ENCODE data around the gene REV3L.
A peak's percentile ranks its signal among the peaks of the same experiment; 100 is the strongest.

REV3L gene

DNA sequence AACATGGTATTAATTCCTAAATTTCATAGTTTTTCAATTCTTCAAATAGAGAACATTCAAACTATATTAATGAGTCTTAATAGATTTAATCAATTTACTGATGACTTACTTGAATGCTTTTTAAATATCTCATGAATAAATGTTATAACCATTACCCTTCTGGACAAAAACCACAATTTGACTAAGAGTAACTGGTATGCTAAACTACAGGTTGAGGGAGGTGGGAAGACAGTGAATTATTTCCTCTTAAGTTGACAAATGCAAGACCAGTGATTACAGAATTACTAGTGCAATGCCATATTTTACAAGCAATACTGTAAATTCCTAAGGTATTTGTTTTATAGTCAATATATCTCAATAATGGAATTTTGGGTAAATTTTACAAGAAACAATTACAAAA, 65.1 kb downstream of the REV3L start:
- DNase-seq = no peak

DNA sequence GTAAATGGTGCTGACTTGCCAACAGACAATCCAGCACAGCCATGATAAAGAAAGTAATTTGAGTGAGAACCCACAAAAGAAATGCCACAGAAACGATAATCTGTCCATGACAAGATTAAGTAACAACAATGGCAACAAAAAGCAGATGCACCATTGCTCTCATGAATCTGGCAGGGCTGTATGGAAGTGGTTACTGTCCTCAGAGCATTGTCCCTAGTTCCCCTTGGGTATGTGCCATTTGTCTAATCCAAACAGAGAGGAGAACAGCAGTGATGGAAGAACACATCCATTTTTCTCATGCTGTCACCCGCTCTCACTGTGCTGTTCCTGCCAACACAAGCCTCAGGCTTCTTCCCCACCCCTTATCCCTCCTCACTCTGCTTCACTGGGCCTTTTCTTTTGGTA, 65.8 kb downstream of the REV3L start:
- DNase-seq = no peak

DNA sequence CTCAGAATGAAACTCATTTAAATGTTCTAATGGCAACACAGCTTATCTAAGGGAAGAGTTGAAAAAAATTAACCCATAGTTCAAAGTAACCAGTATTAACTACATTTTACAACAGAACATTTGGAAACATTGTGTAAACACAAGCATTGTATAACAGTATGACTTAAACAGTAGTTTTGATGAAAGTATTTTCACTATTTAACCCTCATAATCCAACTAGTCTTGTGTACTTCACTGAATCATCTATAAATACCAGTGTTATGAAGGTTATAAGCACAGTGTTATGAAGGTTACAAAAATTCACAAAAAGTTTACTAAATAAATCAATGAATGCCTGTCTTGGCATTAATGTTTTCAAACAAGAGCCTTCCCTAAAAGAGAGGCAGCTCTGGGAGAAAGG, 66.5 kb downstream of the REV3L start:
- no peak for DNase-seq

DNA sequence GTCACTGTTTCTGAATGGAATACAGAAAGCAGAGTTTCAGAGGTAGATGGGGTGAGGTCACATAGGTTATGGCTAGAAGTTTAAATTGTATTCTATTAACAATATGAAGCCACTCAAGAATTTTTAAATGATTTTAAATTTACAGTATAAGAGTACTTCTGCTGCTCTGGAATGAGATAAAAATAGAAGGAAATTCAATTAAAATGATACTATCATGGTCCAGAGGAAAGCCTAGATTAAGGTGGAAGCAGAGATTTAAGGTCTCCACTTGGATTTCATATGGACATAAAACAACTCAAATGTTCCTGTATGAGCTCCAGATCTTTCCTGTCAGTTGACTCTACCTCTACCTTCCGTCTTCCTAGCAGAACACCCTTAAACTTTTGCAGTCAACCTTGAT, 68.6 kb downstream of the REV3L start:
- no peak for DNase-seq

DNA sequence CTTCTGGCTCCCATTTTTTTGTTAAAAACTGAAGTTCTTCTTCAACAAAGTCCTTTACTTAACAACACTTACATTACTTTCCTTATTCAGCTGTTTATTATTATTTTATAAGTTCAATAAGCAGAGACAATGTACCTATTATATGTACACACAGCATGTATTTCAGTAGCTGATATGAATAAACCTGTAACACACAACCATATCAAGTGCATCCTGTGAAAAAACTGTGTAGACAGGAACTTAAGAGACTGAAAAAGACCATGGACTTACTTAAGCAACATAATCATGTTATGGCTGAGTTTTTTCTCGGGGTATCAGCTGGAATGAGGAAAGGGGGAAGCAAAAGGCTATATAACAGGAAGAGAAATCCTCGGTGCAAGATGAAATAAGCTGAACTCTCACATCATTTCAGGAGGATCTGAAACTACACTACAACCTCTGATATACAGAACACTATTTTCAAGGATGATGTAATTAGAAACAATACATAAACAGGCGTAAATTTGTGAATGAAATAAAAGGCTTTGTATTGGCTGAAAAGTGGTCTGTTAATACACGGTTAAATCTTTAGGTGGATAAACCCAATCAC, 70.9 kb downstream of the REV3L start:
- no peak for DNase-seq

DNA sequence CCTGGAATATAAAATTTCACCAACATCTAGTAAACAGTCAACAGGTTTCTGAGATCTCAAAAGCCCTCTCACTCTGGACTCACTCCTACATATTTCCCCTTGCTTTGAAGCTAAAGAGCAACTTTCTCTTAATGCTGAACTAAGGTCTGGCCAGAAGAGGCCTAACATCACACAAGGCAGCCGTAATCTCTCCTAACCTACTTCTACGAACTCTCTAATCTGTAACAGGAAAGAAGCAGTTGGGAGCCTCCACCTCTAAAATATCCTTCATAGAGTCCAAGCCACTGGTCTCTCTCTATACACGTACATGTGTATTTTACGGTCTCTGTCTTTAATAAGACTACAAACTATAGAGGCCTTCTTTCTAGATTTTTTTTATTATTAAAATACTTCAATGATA, 72.0 kb downstream of the REV3L start:
- no peak for DNase-seq

DNA sequence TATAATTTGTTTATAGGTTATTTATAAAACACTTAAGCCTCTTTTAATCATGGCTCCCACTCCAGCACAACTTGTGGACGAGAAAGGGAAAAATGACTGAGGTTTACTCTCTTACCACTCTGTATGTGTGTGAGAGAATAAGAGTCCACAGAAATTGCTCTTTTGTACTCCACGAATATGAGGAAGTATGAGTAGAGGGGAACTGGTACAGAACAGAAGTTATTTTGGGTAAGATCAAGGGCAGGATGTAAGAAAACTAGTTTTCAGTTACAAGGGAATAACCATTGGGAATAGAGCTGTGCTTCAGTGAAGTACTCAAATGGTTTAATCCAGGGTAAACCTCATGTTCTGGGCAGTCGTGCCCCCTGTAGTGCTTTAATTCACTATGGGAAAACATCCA, 72.6 kb downstream of the REV3L start:
- no peak for DNase-seq

DNA sequence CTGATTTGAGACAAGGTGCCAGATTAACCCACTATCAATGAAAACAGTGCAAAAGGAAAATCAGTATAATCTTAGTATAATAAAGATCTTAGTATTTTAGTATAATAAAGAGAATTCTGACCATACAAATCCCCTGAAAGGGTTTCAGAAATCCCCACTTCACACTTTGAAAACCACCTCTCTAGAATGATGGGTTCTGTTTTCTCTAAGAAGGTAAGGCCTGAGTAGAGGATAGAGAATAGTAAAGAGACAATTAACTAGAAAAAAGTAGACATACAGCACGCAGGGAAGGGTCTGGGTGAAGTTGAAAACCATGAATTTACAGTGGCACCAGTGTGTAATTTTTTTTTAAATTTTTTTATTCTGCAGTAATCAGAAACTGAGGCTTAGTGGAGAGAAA, 73.6 kb downstream of the REV3L start:
- no peak for DNase-seq

DNA sequence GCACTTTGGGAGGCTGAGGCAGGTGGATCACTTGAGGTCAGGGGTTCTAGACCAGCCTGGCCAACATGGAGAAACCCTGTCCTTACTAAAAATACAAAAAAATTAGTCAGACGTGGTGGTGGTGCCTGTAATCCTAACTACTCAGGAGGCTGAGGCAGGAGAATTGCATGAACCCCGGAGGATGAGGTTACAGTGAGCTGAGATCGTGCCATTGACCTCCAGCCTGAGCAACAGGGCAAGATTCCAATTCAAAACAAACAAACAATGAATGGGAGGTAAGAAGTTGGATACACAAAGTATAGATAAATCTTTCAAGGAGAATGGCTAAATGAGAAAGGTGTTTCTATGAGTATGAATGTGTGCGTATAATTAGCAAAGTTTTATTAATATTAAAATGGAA, 75.3 kb downstream of the REV3L start:
- DNase-seq = no peak

DNA sequence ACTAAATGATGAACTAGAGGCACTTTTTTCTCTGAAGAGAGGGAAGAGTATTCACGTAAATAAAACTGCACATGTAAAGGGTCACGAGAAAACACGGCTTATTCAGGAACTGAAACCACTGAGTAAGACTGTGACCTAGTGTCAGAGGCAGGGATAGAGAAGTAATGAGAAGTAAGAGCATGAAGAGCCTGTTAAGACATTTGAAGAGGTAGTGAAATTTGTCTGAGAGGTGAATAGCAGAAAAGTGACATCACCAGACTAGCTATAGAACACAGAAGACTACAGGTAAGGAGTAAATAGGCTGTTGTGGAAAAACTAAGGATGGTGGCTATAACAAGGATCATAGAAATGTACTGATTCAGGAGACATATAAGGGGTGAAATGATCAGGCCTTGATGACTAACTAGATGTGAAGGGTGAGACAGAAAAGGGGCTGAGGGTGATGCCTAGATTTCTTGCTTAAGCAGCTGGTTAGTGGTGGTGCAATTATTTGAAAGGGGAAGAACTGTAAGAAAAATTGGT, 76.8 kb downstream of the REV3L start:
- DNase-seq = no peak

DNA sequence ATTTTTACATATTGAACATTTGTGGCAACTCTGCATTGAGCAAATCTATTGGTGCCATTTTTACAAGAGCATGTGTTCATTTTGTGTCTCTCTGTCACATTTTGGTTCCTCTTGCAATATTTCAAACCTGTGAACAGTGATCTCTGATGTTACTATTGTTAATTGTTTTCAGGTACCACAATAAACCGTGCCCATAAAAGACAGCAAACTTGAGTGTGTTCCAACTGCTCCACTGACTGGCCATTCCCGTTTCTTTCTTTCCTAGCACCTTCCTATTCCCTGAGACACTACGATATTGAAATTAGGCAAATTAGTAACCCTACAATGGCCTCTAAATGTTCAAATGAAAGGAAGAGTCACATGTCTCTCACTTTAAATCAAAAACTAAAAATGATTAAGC, 79.6 kb downstream of the REV3L start:
- no peak for DNase-seq

DNA sequence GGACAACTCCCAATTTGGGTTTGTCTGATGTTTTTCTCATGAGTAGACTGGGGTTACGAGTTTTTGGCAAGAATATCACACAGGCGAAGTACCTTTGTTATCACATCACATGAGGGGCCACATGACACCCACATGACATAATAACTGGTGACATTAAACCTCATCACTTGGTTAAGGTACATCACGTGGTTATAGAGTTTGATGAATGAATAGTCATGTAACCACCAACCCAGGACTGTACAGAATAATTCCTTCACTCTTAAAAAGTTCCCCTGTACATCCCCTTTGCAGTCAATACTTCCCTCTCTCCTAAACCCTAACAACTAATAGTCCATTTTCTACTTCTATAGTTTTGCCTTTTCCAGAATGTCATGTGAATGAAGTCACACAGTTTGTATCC, 83.4 kb downstream of the REV3L start:
- DNase-seq = no peak

DNA sequence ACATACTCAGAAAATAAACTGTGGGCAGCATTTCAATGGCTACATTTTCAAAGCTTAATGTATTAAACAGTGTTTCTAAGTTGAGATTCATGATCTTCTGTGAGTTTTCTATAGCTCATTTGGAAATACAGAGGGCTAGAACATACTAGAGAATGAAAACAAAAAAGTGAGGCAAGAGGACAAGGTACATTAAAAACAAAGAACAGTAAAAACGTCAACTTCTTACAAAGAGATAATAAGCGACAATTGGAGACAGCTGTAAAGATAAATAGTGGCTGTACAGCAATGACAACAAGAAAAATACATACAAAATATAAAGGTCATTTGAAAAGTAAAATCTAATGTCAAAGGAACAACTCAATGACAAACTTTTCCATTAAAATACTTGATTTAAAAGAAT, 94.3 kb downstream of the REV3L start:
- DNase-seq = no peak

DNA sequence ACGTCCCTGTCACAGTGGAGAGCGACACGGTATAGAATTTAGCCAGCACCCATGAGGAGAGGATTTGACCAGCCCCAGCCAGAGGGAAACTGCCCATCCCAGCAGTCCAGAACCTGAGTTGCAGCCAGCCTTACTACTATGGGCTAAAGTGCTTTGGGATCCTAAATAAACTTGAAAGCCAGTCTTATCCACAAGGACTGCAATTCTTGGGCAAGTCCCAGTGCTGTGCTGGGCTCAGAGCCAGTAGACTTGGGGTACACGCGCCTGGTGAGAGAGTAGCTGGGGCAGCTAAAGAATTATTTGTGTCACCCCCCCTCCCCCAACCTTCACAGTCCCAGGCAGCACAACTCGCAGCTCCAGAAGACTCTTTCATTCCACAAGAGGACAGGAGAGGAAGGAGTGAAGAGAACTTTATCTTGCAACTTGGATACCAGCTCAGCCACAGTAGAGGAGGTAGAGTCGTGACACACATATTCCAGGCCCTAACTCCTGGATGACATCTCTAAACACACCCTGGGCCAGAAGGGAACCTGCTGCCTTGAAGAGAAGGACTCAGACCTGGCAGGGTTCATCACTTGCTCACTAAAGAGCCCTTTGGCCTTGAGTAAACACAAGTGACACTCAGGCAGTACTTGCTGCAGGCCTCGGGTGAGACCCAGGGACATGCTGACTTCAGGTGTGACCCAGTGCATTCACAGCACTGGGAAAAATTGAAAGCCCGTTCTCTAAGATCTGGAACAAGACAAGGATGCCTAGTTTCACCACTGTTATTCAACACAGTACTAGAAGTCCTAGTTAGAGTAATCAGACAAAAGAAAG, 100.3 kb downstream of the REV3L start:
- DNase-seq = no peak

DNA sequence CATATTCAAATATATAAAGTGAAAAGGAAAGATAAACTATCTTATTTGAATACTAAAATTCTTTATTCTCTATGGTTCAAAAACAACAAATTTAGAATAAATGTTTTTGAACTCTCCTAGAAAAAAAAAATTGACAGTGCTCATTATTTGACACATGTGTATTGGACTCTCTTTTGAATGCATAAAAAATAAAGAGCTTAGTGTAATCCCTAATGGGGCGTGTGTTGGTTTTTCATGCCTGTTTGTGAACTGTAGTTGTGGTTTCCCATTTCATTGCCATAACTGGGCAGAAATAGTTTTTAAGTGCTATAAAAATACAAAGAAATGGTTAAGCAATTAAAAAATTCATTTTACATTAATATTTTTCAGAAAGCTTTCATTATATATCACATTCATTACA, 101.3 kb downstream of the REV3L start:
- no peak for DNase-seq

DNA sequence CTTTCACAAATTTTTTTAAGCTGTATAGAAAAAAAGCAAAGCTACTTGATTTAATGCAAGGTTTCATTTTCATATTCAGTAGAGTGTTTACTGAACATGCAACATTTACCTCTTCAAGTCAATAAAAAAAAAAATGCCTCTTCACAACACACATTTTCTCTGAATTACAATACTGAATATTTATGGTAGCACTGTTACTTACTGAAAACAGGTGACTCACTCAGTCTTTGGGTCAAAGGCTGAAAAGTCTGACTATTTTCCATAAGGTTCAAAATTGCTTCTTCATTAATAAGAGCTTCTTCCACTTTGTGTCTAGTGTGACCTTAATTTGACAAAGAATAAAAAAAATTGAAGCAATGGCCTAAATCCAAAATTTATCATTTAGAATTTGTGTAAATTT, 101.9 kb downstream of the REV3L start:
- no peak for DNase-seq

DNA sequence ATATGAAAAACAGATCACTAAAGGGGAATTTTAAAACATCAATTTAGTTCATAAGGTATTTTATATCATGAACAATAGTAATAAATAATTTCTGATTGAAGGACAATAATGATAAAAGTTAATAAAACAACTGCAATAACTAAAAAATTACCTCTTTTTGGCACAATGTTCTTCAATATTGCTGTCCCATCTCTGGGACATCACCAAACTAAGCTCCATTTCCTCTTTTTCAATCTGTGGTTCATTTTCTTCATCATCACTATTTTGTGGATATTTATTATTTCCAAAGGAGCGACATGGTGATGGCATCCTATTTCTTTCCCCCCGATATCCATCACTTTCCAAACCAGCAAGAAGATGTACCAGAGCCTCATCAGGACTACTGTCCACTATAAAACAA, 103.2 kb downstream of the REV3L start:
- no peak for DNase-seq

DNA sequence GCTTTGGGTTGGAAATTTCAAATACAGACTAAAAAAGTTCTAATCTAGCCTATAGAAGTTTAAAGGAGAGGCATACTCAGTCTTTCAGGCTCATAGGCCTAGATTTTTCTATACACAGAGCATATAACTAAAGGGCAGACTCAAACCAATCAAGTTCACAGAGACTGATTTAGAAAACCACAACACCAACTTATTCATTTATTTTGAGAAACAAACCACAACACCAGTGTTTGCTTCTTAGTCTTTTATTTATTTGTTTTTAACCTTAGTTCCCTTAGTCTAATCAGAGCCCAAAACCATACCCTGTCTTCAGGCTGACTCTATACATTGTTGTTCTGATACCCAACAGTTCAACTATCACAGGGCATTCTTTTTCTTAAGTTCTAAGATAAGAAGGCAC, 103.7 kb downstream of the REV3L start:
- no peak for DNase-seq

DNA sequence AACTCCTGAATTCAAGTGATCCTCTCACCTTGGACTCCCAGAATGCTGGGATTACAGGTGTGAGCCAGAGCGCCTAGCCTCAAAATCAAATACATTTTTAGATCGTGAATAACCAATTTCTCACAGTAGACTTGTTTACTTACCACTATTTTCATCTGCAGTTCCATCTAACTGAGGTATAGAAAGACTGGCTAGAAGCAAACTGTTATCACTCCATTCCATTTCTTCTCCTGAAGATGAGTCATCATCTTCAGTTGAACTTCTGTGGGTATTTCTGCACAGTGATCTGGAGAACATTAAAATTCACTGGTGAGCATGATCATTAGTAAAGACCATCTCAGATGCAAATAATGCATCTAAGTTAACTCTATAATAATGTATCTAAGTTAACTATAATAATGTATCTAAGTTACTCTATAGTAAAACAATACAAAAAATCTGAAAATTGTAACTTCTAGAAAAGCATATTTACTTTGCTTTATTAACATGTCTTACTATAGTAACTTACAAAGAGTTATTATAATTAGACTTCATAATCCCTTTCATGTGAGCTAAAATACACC, 105.4 kb downstream of the REV3L start:
- no peak for DNase-seq

DNA sequence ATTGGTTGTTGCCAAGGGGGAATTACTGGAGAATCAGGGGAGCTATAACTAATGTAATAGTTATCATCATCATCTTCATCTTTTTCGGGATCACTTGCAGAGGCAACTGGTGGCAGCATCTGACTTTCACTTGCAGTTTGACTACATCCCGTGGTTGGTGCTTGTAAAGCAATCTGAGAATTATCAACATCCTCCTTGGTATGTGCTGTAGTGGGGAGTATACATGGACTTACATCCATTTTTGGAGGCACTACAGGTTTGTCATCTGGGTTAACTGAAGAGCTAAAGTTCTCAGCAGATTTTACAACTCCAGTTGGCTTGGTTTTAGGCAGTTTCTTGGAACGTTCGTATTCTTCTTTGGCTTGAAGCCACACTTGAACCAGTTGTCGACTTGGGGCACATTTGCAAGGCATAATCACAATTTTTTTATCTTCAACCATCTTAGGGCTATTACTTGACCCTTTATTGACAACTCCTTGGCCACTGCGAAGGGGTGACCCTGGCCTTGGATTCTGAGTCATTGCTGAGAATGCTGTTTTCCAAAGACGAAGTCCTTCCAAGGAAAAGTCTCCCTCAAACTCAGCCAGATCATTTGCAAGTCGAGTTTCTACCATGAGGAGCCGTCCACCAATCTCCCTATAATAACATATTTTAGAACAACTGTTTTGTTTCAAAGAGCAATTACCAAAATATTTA, 115.5 kb downstream of the REV3L start:
- no peak for DNase-seq

DNA sequence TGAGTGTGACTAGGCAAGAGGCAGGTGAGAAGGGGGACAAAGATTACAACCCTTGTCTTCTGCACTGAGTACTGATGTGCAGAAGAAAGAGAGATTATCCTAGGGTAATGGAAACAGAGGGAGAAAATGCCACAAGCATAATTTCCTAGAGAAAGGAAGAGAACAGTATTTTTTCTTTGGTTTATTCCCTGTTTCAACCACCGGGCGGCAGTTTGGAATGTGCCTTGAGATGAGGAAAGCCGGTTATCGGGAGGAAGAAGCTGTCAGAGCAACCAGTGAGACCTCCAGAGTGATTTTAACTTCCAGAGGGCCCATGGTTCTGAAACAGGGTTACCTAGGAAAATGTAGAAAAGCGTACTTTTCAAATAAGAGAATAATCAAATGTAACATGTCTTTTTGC, 121.4 kb downstream of the REV3L start:
- peak; percentile 63 for DNase-seq

DNA sequence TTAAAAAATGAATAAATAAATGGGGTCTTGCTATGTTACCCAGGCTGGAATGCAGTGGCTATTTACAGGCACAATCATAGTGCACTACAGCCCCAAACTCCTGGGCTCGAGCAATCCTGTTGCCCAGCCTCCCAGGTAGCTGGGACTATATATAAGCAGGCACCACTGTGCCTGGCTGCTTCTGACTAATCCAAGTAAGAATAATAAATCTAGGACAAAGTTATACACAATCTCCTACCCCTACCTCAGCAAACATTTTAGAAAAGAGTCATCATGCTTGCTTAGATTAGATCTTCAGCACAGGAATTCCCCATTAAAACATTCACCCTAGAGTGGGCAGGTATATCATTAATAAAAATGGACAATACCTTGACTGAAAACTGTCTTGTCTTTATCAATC, 124.6 kb downstream of the REV3L start:
- no peak for DNase-seq

DNA sequence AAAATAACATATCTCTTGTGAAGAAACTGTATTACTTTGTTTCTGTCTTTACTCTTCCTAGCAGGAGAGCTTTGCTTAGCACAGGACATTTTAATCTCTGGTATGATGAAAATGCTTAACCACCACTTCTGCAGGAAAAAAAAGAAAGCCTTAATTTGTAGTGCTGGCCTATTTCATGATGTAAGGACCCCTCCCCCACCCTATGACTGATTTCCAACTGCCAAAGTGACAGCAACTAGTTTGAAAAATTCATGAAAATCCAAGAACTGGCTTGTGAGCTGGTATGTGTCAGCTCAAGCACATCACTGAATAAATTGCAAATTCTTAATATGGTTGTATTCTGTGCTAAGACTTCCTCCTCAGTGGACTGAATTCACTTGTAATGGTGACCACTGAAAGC, 125.3 kb downstream of the REV3L start:
- DNase-seq = no peak

DNA sequence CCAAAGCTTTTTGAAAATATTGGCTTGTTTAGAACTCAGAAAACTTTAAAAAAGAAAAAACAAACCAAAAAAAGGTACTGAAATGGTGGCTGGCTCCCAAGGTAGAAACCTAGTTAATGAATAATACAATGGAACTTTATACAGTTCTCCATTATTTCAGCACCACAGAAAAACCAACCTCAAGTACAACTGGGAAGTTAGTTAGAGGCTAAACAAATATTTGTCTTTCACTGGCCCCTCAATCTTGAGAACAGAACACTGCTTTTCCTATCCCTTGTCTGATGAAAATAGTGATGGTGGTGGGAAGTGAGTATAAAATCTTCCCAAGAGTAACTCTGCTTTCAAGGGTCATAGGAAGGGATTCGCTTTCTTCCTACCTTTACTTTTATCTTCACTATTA, 126.5 kb downstream of the REV3L start:
- DNase-seq = no peak

Data from islet precursor cell (in vitro differentiated cells).